Lower leg skin (tissue), 3 donors: ENCODE results near the gene TMEM269.

ENCODE experiments used
- POLR2A ChIP-seq, 2 donors: fragments of 450-650 bp; IDR thresholded peaks; one replicate each; pipeline ENCODE4 v1.6.1; 2016 to 2017; ENCODE audit warnings: antibody characterized with exemption in 2 of 2, mild to moderate bottlenecking in 1 of 2, moderate library complexity in 1 of 2
- TF ChIP-seq, protein P1 (sequence below), 3 donors: fragments of 450-650 bp; IDR thresholded peaks; one replicate each; pipeline ENCODE4 v1.5.1; 2016; ENCODE audit warnings: antibody characterized with exemption in 3 of 3, mild to moderate bottlenecking in 3 of 3, moderate library complexity in 2 of 3

DNA sequence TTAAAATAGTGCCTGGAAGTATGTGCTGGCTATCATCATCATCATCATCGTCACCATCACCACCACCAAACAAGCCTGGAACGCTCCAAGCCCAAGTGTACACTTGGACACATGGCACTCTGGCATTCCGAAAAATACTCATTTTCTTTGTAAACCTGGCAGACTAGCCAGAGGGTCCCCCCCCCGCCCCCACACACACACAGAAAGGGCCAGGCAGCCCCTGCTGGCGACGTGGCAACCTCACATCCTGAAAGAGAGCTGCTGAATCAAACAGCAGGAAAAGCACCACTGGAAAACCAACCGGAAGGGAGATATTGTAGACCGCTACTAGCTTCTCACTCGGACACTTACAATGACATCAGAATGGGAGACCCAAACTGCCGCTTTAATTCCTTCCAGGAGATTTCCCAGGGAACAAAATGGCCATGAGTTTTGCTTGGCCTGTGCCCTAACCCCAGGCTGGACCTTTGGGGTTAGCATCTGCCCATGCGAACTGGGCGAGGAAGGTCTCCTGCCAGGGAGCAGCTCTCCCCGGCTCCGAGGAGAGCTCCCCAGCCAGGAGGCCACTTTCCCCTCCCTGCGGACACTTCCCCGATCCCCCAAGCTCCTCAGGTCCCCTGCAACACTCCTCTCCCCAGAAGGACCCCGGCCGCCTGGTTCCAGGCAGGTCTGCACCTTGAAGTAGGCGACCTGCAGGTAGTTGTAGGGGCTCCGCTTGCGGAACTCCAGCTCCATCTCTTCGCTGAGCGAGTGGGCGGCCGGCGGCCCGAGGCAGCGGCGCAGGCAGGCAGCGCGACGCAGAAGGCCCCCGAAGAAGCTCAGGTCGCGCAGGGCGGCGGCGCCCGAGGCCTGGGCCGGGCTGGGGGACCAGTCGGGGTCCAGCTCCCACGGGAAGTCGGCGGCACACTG is 18.7 kb upstream of the TMEM269 start:
- TF ChIP-seq, protein P1, sequence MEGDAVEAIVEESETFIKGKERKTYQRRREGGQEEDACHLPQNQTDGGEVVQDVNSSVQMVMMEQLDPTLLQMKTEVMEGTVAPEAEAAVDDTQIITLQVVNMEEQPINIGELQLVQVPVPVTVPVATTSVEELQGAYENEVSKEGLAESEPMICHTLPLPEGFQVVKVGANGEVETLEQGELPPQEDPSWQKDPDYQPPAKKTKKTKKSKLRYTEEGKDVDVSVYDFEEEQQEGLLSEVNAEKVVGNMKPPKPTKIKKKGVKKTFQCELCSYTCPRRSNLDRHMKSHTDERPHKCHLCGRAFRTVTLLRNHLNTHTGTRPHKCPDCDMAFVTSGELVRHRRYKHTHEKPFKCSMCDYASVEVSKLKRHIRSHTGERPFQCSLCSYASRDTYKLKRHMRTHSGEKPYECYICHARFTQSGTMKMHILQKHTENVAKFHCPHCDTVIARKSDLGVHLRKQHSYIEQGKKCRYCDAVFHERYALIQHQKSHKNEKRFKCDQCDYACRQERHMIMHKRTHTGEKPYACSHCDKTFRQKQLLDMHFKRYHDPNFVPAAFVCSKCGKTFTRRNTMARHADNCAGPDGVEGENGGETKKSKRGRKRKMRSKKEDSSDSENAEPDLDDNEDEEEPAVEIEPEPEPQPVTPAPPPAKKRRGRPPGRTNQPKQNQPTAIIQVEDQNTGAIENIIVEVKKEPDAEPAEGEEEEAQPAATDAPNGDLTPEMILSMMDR (IDR thresholded peaks at IDR 0.05): no peak
- no peak for TF ChIP-seq POLR2A (IDR thresholded peaks at IDR 0.05)
